Mesothelial cell of epicardium (in vitro differentiated cells): ENCODE data around the gene ADPRHL1. TPM values are rescaled to one million over a fixed set of nuclear protein-coding genes. Genes with fewer than 3 reads are reported as not detected.

Experiments used
- DNase-seq, 2 experiments: peaks; one replicate each; pipeline ENCODE4 v3.0.0; 2021; ENCODE audit warnings: low spot score in 2 of 2; ENCODE audit not compliant: unreplicated experiment in 2 of 2
- H3K27ac Mint-ChIP-seq: 2 replicates; pipeline ENCODE4 v1.8.0; 2021; ENCODE audit warnings: mixed read lengths
- H3K27me3 Mint-ChIP-seq: 2 replicates; pipeline ENCODE4 v1.8.0; 2021; ENCODE audit warnings: low read depth, mixed read lengths
- H3K36me3 Mint-ChIP-seq: 2 replicates; pipeline ENCODE4 v1.8.0; 2021; ENCODE audit warnings: mixed read lengths
- H3K4me1 Mint-ChIP-seq: 2 replicates; pipeline ENCODE4 v1.8.0; 2021; ENCODE audit warnings: mixed read lengths
- H3K4me3 Mint-ChIP-seq: 2 replicates; pipeline ENCODE4 v1.8.0; 2021; ENCODE audit warnings: mild to moderate bottlenecking, moderate library complexity, mixed read lengths
- H3K9me3 Mint-ChIP-seq: 2 replicates; pipeline ENCODE4 v1.8.0; 2021; ENCODE audit warnings: mixed read lengths
- total RNA-seq: library from RNA; stranded (reverse); gene quantifications from 3 replicates; pipeline ENCODE4 v1.2.1, GENCODE V29; 2021
- TF ChIP-seq, protein P1 (sequence below): fragments of 200-600 bp; sonication (generic); IDR thresholded peaks from one replicate; pipeline ENCODE4 v1.5.0; 2021; ENCODE audit warnings: antibody characterized with exemption; ENCODE audit not compliant: unreplicated experiment

The ADPRHL1 gene
- total RNA-seq, 1 donor from 2014 or later: 4.2 TPM

GRCh38 chr13:113419531-113420193, 33.6 kb downstream of the ADPRHL1 start:
- Mint-ChIP-seq H3K27ac (no peak overlapping the region), H3K36me3 (peaks cover 3% of the 10 kb centered on the region), H3K4me1 (peaks cover 7% of the 10 kb centered on the region), H3K4me3 (no peak overlapping the region), H3K9me3 (no peaks in the 10 kb centered on the region), H3K27me3 (peaks cover 3% of the 10 kb centered on the region)
- no peak for DNase-seq
- TF ChIP-seq, protein P1, sequence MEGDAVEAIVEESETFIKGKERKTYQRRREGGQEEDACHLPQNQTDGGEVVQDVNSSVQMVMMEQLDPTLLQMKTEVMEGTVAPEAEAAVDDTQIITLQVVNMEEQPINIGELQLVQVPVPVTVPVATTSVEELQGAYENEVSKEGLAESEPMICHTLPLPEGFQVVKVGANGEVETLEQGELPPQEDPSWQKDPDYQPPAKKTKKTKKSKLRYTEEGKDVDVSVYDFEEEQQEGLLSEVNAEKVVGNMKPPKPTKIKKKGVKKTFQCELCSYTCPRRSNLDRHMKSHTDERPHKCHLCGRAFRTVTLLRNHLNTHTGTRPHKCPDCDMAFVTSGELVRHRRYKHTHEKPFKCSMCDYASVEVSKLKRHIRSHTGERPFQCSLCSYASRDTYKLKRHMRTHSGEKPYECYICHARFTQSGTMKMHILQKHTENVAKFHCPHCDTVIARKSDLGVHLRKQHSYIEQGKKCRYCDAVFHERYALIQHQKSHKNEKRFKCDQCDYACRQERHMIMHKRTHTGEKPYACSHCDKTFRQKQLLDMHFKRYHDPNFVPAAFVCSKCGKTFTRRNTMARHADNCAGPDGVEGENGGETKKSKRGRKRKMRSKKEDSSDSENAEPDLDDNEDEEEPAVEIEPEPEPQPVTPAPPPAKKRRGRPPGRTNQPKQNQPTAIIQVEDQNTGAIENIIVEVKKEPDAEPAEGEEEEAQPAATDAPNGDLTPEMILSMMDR: no peak

DNA sequence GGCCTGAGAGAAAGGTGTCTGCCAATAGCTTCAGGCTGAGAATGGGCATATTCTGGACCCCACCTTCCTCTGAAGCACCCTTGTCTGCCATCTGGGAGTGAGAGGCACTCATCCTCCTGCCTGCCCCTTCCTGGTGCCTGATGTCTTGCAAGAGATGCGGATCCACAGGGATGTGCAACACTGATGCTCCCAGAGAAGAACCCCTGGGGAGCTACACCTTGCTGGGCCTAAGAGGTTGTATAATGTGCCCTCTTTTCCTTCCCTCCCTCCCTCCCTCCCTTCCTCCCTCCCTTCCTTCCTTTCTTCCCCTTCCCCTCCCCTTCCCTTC, 34.6 kb downstream of the ADPRHL1 start:
- TF ChIP-seq, protein P1: no peak
- Mint-ChIP-seq H3K9me3 (no peaks in the 10 kb centered on the region), H3K36me3 (peaks cover 3% of the 10 kb centered on the region), H3K27me3 (peaks cover 3% of the 10 kb centered on the region), H3K4me3 (no peak overlapping the region), H3K4me1 (peaks cover 7% of the 10 kb centered on the region), H3K27ac (no peak overlapping the region)
- DNase-seq: no peak

DNA sequence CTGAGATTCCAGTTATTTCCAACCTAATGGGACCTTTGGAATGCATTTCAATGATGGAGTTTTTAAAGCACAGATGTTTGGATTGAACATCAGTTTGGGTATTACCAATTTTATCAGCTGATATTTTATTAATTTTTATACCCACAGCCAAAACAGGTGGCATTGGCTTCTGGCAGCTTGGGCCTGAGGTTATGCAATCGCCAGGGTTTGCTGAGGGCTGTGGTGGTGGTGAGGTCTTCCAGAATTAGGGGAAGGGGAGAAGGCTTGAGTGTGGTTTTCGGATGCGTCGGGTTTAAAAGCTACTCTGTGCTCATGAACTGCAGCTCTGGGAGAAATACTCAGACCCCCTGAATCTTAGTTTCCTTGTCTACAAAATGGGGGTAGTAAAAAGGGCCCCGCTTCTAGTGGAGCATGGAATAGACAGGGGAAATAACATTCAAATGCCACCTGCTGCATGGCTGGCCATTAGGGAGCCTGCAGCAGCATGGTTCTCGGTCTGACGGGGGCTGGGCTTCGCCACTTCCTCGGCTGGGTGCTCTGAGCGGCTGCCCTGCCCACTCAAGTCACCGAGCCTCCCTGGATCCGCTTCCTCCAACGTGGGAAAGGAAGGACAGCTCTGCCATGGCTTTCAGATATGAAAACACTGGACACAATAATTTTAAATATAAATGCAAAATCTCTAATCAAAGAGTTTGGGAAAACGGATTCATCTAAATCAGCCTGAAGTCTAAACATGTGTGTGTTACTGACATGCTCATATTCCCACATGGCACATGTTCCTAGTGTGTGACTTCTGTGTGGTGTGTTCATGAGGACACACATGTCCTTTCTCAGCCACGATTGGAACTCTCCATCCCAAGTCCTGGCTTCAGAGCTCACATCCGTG, 35.2 kb downstream of the ADPRHL1 start:
- Mint-ChIP-seq H3K27me3 (peaks cover 3% of the 10 kb centered on the region), H3K27ac (no peak overlapping the region), H3K36me3 (peaks cover 5% of the 10 kb centered on the region), H3K4me1 (peaks cover 7% of the 10 kb centered on the region), H3K4me3 (no peak overlapping the region), H3K9me3 (peaks cover 2% of the 10 kb centered on the region)
- no peak for DNase-seq
- TF ChIP-seq, protein P1: no peak

DNA sequence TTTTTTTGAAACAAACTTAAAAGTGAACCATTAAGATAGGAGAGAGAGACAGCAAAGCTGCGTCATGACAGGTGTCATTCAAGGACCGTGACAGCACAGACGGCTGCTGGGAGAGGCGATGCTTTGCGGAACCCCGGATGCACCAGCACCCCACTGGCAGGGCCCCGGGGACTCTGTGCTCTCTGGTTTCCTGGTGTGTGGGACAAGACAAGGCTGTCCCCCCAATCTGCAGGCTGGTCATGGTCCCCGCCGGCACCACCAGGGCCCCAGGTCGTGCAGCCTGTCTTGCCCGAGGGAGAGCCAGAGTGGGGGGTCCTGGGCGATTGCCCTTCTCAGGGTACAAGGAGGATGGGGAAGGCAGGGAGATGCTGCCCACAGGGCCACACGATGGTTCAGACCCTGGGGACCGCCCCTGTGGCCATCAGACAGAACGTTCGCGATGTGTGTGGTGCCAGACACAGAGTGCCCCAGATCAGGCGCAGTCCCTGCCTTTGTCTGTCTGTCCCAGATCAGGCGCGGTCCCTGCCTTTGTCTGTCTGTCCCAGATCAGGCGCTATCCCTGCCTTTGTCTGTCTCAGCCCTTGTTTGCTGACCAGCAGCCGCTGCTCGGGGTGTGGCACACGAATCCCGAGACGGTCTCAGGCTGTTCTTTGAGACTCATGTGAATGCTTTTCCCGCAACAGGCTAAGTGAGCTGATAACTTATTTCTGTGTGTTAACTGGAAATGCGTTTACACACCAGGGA, 36.1 kb downstream of the ADPRHL1 start:
- H3K4me3 Mint-ChIP-seq: no peak overlapping the region
- no peak overlapping the region for H3K27ac Mint-ChIP-seq
- H3K4me1 Mint-ChIP-seq: peaks cover 6% of the 10 kb centered on the region
- DNase-seq: no peak
- peaks cover 3% of the 10 kb centered on the region for H3K27me3 Mint-ChIP-seq
- peaks cover 6% of the 10 kb centered on the region for H3K36me3 Mint-ChIP-seq
- TF ChIP-seq, protein P1: no peak
- peaks cover 3% of the 10 kb centered on the region for H3K9me3 Mint-ChIP-seq

GRCh38 chr13:113415825-113416224, 37.5 kb downstream of the ADPRHL1 start:
- no peak for DNase-seq
- peaks cover 6% of the 10 kb centered on the region for H3K36me3 Mint-ChIP-seq
- no peaks in the 10 kb centered on the region for H3K4me1 Mint-ChIP-seq
- peaks cover 3% of the 10 kb centered on the region for H3K9me3 Mint-ChIP-seq
- H3K27ac Mint-ChIP-seq: no peak overlapping the region
- TF ChIP-seq, protein P1: no peak
- H3K27me3 Mint-ChIP-seq: peaks cover 3% of the 10 kb centered on the region
- no peak overlapping the region for H3K4me3 Mint-ChIP-seq
